ENCODE measurements around the gene RIPPLY2. TPM values are rescaled to one million over a fixed set of nuclear protein-coding genes. Genes with fewer than 3 reads are reported as not detected.

Gene RIPPLY2
- total and polyA plus RNA-seq, 9 of the 15 experiments (the other 6 are each of a cell fraction or from before 2014, with no cell fraction given) = not detected

DNA sequence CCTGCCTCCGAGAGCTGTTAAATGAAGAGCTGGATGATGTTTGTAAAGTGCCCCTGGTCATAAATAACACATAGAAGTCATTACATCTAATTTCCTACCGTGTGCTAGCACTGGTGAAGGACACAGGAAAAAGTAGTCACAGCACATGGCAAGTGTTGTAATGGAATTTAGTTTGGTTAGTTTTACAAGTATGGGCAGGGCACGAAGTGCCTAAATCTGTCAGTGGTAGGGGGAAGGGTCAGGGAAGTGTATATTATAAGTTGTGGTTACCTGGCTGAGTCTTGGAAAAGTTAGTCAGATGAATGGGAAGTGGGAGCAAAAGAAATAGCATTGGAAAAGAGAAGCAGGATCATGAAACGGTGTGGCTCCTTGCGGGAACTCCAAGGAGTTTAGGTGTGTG lies 1.6 kb downstream of the RIPPLY2 start:
- TF ChIP-seq SMAD3 (CRISPR knock-in tag; conservative IDR thresholded peaks at IDR 0.05) = no peak
- no peak for TF ChIP-seq ZNF57 (CRISPR knock-in tag; IDR thresholded peaks at IDR 0.05)
- no peak for TF ChIP-seq NR3C1 (CRISPR knock-in tag; IDR thresholded peaks at IDR 0.05)
- TF ChIP-seq HEY1 (CRISPR knock-in tag; IDR thresholded peaks at IDR 0.05; ENCODE audit: borderline replicate concordance) = no peak
- no peak for TF ChIP-seq ELK3 (CRISPR knock-in tag; IDR thresholded peaks at IDR 0.05)
- no peak for TF ChIP-seq NFRKB (IDR thresholded peaks at IDR 0.05; ENCODE audit: low read depth)
- no peak for TF ChIP-seq CLOCK (CRISPR knock-in tag; IDR thresholded peaks at IDR 0.05; ENCODE audit: borderline replicate concordance)
- TF ChIP-seq, protein P1, sequence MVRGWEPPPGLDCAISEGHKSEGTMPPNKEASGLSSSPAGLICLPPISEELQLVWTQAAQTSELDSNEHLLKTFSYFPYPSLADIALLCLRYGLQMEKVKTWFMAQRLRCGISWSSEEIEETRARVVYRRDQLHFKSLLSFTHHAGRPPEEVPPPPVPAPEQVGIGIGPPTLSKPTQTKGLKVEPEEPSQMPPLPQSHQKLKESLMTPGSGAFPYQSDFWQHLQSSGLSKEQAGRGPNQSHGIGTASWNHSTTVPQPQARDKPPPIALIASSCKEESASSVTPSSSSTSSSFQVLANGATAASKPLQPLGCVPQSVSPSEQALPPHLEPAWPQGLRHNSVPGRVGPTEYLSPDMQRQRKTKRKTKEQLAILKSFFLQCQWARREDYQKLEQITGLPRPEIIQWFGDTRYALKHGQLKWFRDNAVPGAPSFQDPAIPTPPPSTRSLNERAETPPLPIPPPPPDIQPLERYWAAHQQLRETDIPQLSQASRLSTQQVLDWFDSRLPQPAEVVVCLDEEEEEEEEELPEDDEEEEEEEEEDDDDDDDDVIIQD (CRISPR knock-in tag; IDR thresholded peaks at IDR 0.05) = no peak
- no peak for TF ChIP-seq HDAC3 (IDR thresholded peaks at IDR 0.05; ENCODE audit: borderline replicate concordance, partially characterized antibody)
- no peak for TF ChIP-seq ZNF766 (CRISPR knock-in tag; conservative IDR thresholded peaks at IDR 0.05)
- in situ Hi-C loops (cut with MboI) (no loop called here), intact Hi-C loops (cut with micrococcal nuclease) (no loop called here)
- BruUV-seq (replicated peaks) = no TSS peak
- DNase-seq (ENCODE audit: extremely low read depth in 1 of 4, low spot score in 3 of 4) (no peak), ATAC-seq (no peak), FAIRE-seq (no peak)
- Histone ChIP-seq H3K9me3 (replicated peaks; ENCODE audit: control insufficient read depth, insufficient read depth, low read depth, low read length) (no peaks in the 10 kb centered on the region), H3K9me1 (ENCODE audit: control insufficient read depth, insufficient read depth, low read length) (no peaks in the 10 kb centered on the region), H4K20me1 (replicated peaks; ENCODE audit: control insufficient read depth, insufficient read depth, low read length) (no peaks in the 10 kb centered on the region), H3K4me3 (no peak overlapping the region), H3K79me2 (ENCODE audit: control insufficient read depth, insufficient read depth, low read length) (peaks cover 2% of the 10 kb centered on the region), H3K4me1 (replicated peaks in 1 of 2; ENCODE audit: control insufficient read depth in 2 of 2, insufficient read depth in 2 of 2, low read length in 2 of 2) (peaks cover 3 to 12% of the 10 kb centered on the region in 2 experiments; a peak in 1 of 5 replicates), H2AFZ (ENCODE audit: low read depth, low read length) (no peak overlapping the region), H3K36me3 (ENCODE audit: control insufficient read depth, insufficient read depth, low read length) (no peaks in the 10 kb centered on the region), H3K27me3 (ENCODE audit: control insufficient read depth in 2 of 2, insufficient read depth in 2 of 2, low read length in 2 of 2) (peaks cover 16 to 25% of the 10 kb centered on the region in 2 experiments), H3K27ac (ENCODE audit: extremely low read depth, low read depth, low read length) (no peak overlapping the region), H3K9ac (ENCODE audit: insufficient read depth in 1 of 2, low read depth in 2 of 2, low read length in 2 of 2) (no peak overlapping the region), H3K4me2 (ENCODE audit: insufficient read depth, low read length) (no peak overlapping the region)
- WGBS (ENCODE audit: insufficient coverage, low coverage, missing lambda C conversion rate) = 1% methylated on average over 5 of the region's 5 CpGs
- ChIA-PET CTCF (ENCODE audit: low intra/inter-chr PET ratio) (no interaction called here), POLR2A (interaction anchor here (0.6 kb wide), 1 partner anchor 340 kb away, joined by 3 read pairs; no protein-coding TSS in a partner anchor)
